ENCODE results near the gene INHBB. TPM values are rescaled to one million over a fixed set of nuclear protein-coding genes. Genes with fewer than 3 reads are reported as not detected.

INHBB gene
- total RNA-seq, 6 experiments from 2014 or later = 0.37 to 15.9 (median 9.6) TPM

- H3K36me3 ChIP-seq = no peaks in the 10 kb centered on the region
- H3K27me3 ChIP-seq = no peaks in the 10 kb centered on the region
- no peaks in the 10 kb centered on the region for H3K9me3 ChIP-seq
- intact Hi-C loops (cut with DNase I) = no loop called here
- H3K27ac ChIP-seq = no peak overlapping the region
- no peak overlapping the region for H3K4me3 ChIP-seq
- ATAC-seq (peak; percentile 88 to 96 (median 92)), DNase-seq (peak; percentile 49 to 76 (median 71))
- 40% methylated on average over 6 of the region's 13 CpGs for WGBS (ENCODE audit: insufficient coverage, low coverage, low lambda C conversion rate, missing lambda C conversion rate)
- peaks cover 0 to 11% (median 0%) of the 10 kb centered on the region in 4 donors for H3K4me1 ChIP-seq
- TF ChIP-seq, protein P1, sequence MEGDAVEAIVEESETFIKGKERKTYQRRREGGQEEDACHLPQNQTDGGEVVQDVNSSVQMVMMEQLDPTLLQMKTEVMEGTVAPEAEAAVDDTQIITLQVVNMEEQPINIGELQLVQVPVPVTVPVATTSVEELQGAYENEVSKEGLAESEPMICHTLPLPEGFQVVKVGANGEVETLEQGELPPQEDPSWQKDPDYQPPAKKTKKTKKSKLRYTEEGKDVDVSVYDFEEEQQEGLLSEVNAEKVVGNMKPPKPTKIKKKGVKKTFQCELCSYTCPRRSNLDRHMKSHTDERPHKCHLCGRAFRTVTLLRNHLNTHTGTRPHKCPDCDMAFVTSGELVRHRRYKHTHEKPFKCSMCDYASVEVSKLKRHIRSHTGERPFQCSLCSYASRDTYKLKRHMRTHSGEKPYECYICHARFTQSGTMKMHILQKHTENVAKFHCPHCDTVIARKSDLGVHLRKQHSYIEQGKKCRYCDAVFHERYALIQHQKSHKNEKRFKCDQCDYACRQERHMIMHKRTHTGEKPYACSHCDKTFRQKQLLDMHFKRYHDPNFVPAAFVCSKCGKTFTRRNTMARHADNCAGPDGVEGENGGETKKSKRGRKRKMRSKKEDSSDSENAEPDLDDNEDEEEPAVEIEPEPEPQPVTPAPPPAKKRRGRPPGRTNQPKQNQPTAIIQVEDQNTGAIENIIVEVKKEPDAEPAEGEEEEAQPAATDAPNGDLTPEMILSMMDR (IDR thresholded peaks at IDR 0.05) = no peak
- TF ChIP-seq POLR2A (IDR thresholded peaks at IDR 0.05) = no peak
These were observed 38.8 kb downstream of the INHBB start for GRCh38 chr2:120384486-120385354.

DNA sequence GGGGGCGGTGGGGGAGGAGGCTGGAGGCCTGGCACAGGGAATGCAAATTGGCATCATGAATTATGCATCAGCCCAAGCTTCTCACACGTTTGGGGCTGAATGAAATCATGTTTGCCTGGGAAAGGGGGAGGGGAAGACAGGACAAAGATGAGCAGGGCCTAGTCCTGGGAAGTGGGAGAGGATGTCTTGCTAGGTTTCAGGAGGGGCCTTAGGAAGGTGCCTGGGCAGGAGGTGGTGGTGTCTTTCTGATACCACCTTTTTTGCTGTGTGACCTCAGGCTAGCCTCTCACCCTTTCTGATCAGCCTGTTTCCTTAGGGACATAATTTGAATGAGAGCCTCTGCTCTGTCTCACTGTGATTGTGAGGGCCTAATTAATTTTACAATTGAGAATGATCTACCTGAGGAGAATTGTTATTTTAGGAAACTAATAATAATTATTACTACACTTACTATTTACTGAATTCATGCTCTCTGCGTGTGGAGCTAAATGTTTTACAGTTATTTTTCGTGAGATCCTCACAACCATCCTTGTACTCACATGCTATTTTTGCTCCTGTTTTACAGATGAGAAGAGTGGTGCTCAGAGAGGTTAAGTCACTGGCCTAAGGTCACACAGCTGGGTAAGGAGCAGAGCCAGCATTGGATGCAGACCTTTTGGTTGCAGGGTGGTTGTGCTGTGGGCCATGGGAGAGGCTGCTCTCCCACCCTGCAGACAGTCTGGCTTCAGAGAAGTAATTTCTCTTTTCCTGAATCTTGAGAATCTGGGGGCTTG lies 39.6 kb downstream of the INHBB start:
- no peak overlapping the region for H3K4me3 ChIP-seq
- no peaks in the 10 kb centered on the region for H3K9me3 ChIP-seq
- no peaks in the 10 kb centered on the region for H3K36me3 ChIP-seq
- no peak for DNase-seq
- TF ChIP-seq POLR2A (IDR thresholded peaks at IDR 0.05) = no peak
- TF ChIP-seq, protein P1 (IDR thresholded peaks at IDR 0.05) = no peak
- no peak for ATAC-seq
- intact Hi-C loops (cut with DNase I) = no loop called here
- peaks cover 0 to 11% (median 0%) of the 10 kb centered on the region in 4 donors for H3K4me1 ChIP-seq
- 69% methylated on average over 4 of the region's 4 CpGs for WGBS (ENCODE audit: insufficient coverage, low coverage, low lambda C conversion rate, missing lambda C conversion rate)
- no peaks in the 10 kb centered on the region for H3K27me3 ChIP-seq
- no peak overlapping the region for H3K27ac ChIP-seq

DNA sequence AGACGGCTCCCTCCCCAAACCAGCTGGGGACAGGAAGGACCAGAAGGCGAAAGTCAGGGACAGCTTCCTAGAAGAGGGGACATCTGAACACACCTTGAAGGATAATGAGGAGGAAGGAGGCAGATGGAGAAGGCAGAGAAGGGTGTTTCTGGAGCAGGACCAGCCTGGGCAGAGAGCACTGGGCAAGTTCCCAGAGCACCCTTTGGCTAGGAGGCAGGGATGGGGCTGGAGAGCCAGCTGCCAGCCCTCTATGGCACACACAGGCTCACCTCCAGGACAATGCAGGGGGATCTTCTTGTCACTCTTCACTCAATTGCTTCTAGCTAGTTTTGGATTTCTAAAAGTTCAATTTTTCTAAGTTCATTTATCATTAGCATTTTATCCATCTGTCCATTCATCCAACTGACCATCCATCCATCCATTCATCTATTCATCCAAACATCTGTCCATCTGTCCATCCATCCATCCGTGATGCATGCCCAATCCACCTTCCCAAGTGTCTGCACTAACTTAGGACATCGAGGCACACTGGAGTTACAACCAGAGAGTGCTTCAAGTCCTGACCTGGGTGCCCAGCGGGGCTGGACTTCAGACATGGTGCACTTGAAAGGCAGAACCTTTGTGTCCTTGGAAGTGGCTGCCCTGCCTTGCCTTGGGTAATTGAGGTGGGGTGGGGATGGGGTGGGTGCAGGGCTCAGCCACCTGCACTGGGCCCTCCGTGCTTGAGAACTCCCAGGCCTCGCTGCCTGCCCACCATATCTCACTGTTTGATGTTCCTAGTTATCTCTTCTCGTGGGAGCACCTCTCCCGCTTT lies 42.5 kb downstream of the INHBB start:
- intact Hi-C loops (cut with DNase I) = no loop called here
- 74% methylated on average over 8 of the region's 9 CpGs for WGBS (ENCODE audit: insufficient coverage, low coverage, low lambda C conversion rate, missing lambda C conversion rate)
- peak in 2 of 4 donors; percentile 40 to 77 for ATAC-seq

GRCh38 chr2:120389036-120389391 lies 43.1 kb downstream of the INHBB start:
- intact Hi-C loops (cut with DNase I) = no loop called here
- Histone ChIP-seq H3K36me3 (no peaks in the 10 kb centered on the region), H3K9me3 (no peaks in the 10 kb centered on the region), H3K27ac (no peak overlapping the region), H3K27me3 (no peaks in the 10 kb centered on the region), H3K4me3 (no peak overlapping the region), H3K4me1 (peaks cover 0 to 11% (median 0%) of the 10 kb centered on the region in 4 donors)
- 76% methylated on average over 4 of the region's 9 CpGs for WGBS (ENCODE audit: insufficient coverage, low coverage, low lambda C conversion rate, missing lambda C conversion rate)
- ATAC-seq (no peak), DNase-seq (peak in 2 of 3 donors; percentile 36 to 37)
- TF ChIP-seq, protein P1 (IDR thresholded peaks at IDR 0.05) = no peak
- no peak for TF ChIP-seq POLR2A (IDR thresholded peaks at IDR 0.05)

More for the DNA sequence above, 42.5 kb downstream of the INHBB start:
- no peak overlapping the region for H3K4me3 ChIP-seq
- H3K36me3 ChIP-seq = no peaks in the 10 kb centered on the region
- H3K27ac ChIP-seq = no peak overlapping the region
- peaks cover 0 to 11% (median 0%) of the 10 kb centered on the region in 4 donors for H3K4me1 ChIP-seq
- DNase-seq = peak in 2 of 3 donors; percentile 54 to 55
- TF ChIP-seq, protein P1 (IDR thresholded peaks at IDR 0.05) = no peak
- no peak for TF ChIP-seq POLR2A (IDR thresholded peaks at IDR 0.05)
- H3K9me3 ChIP-seq = no peaks in the 10 kb centered on the region
- H3K27me3 ChIP-seq = no peaks in the 10 kb centered on the region

All from right lobe of liver (tissue), 6 donors.